Testis (tissue), 3 donors: ENCODE results near the gene GPR183. TPM values are rescaled to one million over a fixed set of nuclear protein-coding genes. Genes with fewer than 3 reads are reported as not detected.

Source experiments
- DNase-seq: peaks from one replicate; pipeline ENCODE4 v3.0.0-alpha.2; 2019
- H3K27ac ChIP-seq, 2 donors: fragments of 200-600 bp; sonication (generic); one replicate each; pipeline ENCODE4 v1.5.1; 2019
- H3K27me3 ChIP-seq: fragments of 200-600 bp; sonication (generic); one replicate; pipeline ENCODE4 v1.5.1; 2019
- H3K36me3 ChIP-seq: fragments of 200-600 bp; sonication (generic); one replicate; pipeline ENCODE4 v1.5.1; 2017; ENCODE audit warnings: low read depth; ENCODE audit errors: missing control alignments
- H3K4me1 ChIP-seq: fragments of 200-600 bp; sonication (generic); one replicate; pipeline ENCODE4 v1.5.1; 2019
- H3K4me3 ChIP-seq, 2 donors: fragments of 200-600 bp; sonication (generic); one replicate each; pipeline ENCODE4 v1.5.1; 2017 to 2019
- H3K9me3 ChIP-seq: fragments of 200-600 bp; sonication (generic); one replicate; pipeline ENCODE4 v1.5.1; 2017
- CTCF ChIP-seq, 3 experiments: fragments of 450-650 bp in 2 of 3; fragments of 200-600 bp in 1 of 3; sonication (generic) in 1 of 3; IDR thresholded peaks; one replicate each; pipeline ENCODE4 v1.5.1; 2016 to 2019; ENCODE audit warnings: antibody characterized with exemption in 3 of 3, mild to moderate bottlenecking in 2 of 3, moderate library complexity in 1 of 3
- POLR2A ChIP-seq: fragments of 450-650 bp; IDR thresholded peaks from one replicate; pipeline ENCODE4 v1.6.1; 2017; ENCODE audit warnings: antibody characterized with exemption, mild to moderate bottlenecking, moderate library complexity
- WGBS, 2 donors: methylation state at CpG; one replicate each; pipeline ENCODE4 v1.1.5; 2018; 5-methylcytosine and 5-hydroxymethylcytosine counted together
- intact Hi-C: fragments of 100-400 bp; cut with DNase I; formaldehyde crosslinking; loops from one replicate; pipeline ENCODE4 v1.15.1; 2023; ENCODE audit warnings: low total_unique reads
- polyA plus RNA-seq: library from polyadenylated mRNA; stranded (reverse); fragments of 350-450 nt; fragmentation: Illumina TruSeq; extraction: RNeasy Lipid Tissue Mini Kit (QIAGEN cat#74804); gene quantifications from one replicate; pipeline ENCODE4 v1.2.3, GENCODE V29; 2014; ENCODE audit warnings: low read depth, low replicate concordance; ENCODE audit not compliant: insufficient read depth
- total RNA-seq, 2 donors: library from RNA; depleted of rRNA; stranded (reverse); fragments of >200 nt; gene quantifications; one replicate each; pipeline ENCODE4 v1.2.3, GENCODE V29; 2016

Gene GPR183
- total and polyA plus RNA-seq, 3 donors from 2014 or later, result 0.39 to 6.9 (median 2.3) TPM

DNA sequence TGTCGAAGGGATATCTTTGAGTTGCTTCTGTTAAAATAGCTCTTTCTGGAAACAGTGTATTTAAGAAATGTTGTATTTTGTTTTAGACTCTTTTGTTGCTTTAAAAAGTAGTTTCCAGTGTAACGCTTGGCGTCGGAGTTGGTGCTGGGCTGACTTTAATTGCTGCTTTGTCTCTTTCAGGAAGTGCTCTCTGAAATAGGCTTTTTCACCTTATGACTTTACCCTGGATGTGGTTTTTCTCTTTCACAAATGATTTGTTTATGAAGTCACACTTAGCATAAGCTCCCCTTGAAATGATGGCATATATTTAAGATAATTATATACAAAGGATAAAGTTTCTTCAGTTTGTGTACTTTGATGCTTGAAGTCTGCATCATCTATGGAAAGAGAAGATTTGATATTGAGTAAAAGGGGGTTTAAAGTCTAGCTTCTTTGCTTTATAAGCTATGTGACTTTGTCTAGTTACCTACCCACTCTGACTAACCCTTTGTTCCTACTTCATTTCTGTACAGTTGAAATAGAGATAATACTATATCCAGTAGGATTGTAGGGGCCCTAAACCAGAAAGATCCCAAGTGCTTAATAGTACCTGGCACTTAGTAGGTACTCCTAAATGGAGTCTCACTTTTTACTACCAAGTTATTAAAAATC is 48.9 kb downstream of the GPR183 start, which contains the start of gene GPR18:
Gene GPR18 (minus strand): TSS at position 170 of the 651 bp plus-strand sequence. CDS start 2,507 bp downstream, outside the sequence.
- 61 to 64% methylated on average over 4 of the region's 4 CpGs for WGBS, 2 donors
- Histone ChIP-seq H3K4me1 (peaks cover 8% of the 10 kb centered on the region), H3K9me3 (no peaks in the 10 kb centered on the region), H3K27me3 (no peaks in the 10 kb centered on the region), H3K27ac (no peak within 1 kb of the TSS), H3K36me3 (no peaks in the 10 kb centered on the region), H3K4me3 (no peak within 1 kb of the TSS)
- intact Hi-C loops, result no loop called here
- TF ChIP-seq CTCF (IDR thresholded peaks at IDR 0.05), result no peak
- TF ChIP-seq POLR2A, result no peak
- DNase-seq, result no peak

DNA sequence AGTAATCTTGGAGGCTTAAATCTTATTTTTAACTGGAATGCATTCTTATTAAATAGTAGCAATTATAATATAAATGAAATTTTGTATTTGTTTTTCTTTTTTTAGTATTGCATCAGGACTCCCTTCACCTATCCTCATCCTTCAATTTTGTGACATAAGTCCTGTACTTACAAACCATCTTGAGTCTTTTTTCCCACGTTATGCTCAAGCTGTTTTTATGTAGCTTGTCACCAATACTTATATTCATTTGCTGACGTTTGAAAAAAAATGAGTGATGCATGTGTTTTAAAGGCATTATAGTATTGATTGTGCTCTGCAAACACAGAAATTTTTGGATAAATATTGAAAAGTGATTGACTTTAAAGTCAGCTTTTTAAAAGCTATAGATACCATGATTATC is 49.9 kb downstream of the GPR183 start:
- WGBS, 2 donors, result 80 to 89% methylated on average over 2 of the region's 2 CpGs
- no peak overlapping the region for H3K4me3 ChIP-seq
- no peaks in the 10 kb centered on the region for H3K9me3 ChIP-seq
- no peak overlapping the region for H3K27ac ChIP-seq
- no peaks in the 10 kb centered on the region for H3K36me3 ChIP-seq
- intact Hi-C loops, result no loop called here
- H3K4me1 ChIP-seq, result peaks cover 8% of the 10 kb centered on the region
- no peaks in the 10 kb centered on the region for H3K27me3 ChIP-seq
- TF ChIP-seq POLR2A, result no peak
- TF ChIP-seq CTCF (IDR thresholded peaks at IDR 0.05), result no peak
- DNase-seq, result no peak

DNA sequence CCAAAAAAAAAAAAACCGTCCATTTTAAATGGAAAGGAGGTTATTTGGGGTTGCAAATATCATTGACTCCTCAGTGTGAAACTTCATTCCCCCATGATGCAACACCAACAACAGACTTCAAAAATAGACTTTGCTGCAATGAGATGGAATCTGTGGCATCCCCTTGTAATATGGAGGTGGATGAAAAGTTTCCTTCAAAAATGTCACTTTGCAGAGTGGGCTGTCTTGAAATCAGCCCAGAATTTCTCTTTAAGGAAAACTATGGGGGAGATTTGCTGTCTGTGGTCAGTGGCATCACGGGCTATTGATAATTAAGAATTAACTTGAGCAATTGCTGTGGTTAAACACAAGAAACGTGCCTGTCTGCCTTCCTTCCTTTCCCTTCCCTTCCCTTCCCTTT is 50.5 kb downstream of the GPR183 start:
- TF ChIP-seq CTCF (IDR thresholded peaks at IDR 0.05) (no peak), POLR2A (no peak)
- 85 to 90% methylated on average over 3 of the region's 3 CpGs for WGBS, 2 donors

DNA sequence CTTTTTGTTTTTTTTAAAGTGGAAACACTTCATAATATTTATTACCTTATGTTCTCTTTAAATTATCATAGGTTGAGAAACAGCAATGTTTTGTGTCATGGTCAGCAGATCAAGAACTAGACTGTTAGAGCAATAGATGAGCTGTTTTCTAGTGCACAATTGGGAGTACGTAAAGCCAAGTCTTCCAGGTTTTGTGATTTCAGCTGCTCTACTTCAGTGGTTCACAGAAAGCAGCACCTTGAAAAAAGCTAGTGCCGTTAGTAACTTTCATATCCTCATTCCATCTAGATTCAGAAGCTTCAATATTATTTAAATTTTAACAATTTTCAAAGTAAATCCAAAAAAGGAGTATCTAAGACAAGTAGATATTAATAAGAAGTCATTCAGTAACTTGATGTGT is 50.9 kb downstream of the GPR183 start:
- H3K4me3 ChIP-seq, result no peak overlapping the region
- no peaks in the 10 kb centered on the region for H3K9me3 ChIP-seq
- H3K27ac ChIP-seq, result no peak overlapping the region
- H3K36me3 ChIP-seq, result no peaks in the 10 kb centered on the region
- no peak for TF ChIP-seq POLR2A
- no peak for TF ChIP-seq CTCF (IDR thresholded peaks at IDR 0.05)
- intact Hi-C loops, result no loop called here
- no peaks in the 10 kb centered on the region for H3K27me3 ChIP-seq
- peaks cover 4% of the 10 kb centered on the region for H3K4me1 ChIP-seq
- DNase-seq, result no peak
- 86 to 89% methylated on average over 2 of the region's 2 CpGs for WGBS, 2 donors

More for the DNA sequence above, 50.5 kb downstream of the GPR183 start:
- no peak overlapping the region for H3K4me3 ChIP-seq
- peaks cover 8% of the 10 kb centered on the region for H3K4me1 ChIP-seq
- no peaks in the 10 kb centered on the region for H3K9me3 ChIP-seq
- H3K27me3 ChIP-seq, result no peaks in the 10 kb centered on the region
- H3K27ac ChIP-seq, result no peak overlapping the region
- DNase-seq, result no peak
- H3K36me3 ChIP-seq, result no peaks in the 10 kb centered on the region
- intact Hi-C loops, result no loop called here

DNA sequence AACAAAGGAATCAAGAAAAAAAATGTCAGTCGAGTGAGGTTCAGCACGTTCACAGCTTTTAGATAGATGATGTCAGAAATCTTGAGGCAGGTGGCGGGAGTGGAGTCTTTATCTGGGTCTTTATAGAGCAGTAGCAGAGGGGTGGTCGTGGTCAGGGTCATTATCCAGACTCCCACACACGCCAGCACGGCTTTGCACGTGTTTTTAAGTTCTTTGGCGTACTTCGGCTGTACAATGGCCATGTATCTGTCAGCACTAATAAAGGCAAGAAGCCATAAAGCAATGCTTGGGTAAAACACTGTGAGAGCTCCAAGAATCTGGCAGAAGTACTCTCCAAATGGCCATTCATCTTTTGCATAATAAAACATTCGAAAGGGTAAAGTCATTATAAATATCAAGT is 51.9 kb downstream of the GPR183 start:
- Histone ChIP-seq H3K4me3 (no peak overlapping the region), H3K4me1 (no peaks in the 10 kb centered on the region), H3K9me3 (no peaks in the 10 kb centered on the region), H3K27ac (no peak overlapping the region), H3K27me3 (no peaks in the 10 kb centered on the region), H3K36me3 (no peaks in the 10 kb centered on the region)
- intact Hi-C loops, result no loop called here
- DNase-seq, result no peak
- 72 to 75% methylated on average over 10 of the region's 10 CpGs for WGBS, 2 donors
- no peak for TF ChIP-seq CTCF (IDR thresholded peaks at IDR 0.05)
- TF ChIP-seq POLR2A, result no peak
